Ramos (cell line): ENCODE measurements around the gene BMP8B.

Experiments
- in situ Hi-C: fragments of 300-500 bp; cut with MboI; formaldehyde crosslinking; loops from one replicate; pipeline ENCODE4 v1.14.3; 2022; ENCODE audit warnings: low sequenced_read_pairs; ENCODE audit not compliant: unreplicated experiment

The BMP8B gene

DNA sequence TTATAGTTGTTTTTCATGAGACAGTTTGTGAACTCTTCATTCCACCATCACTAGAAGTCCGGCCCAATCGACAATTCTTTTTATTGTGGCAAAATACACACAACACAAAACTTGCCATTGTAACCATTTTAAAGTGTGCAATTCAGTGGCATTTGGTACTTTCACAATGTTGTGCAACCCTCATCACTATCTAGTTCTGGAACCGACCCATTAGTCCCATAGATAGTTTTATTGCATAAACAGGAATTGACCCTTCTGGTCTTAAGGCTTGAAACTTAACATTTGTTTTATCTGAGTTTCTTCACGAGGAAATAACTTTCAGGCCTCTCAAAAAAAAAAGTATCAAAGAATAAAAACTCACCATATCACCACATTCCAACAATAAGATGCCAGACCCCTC is 58.8 kb downstream of the BMP8B start:
- in situ Hi-C loops = no loop called here

DNA sequence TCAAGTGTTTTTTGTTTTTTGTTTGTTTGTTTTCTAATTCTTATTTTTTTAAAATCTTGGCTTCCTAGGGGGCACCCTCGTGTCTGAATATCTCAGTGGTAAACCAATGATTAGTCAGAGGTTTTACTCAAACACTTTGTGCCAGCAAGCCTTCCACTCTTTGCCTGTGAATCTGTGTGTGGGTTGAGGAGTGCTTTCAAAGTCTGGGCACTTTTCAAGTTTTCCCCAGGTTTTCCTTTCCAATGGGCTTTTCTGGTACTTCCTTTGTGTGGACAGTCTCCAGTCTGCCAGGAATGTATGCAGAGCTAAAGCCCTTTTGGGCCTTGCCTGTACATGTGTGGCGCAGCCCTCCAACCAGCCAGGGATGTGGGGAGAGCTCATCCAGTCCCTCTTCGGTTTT is 59.6 kb downstream of the BMP8B start:
- in situ Hi-C loops = no loop called here

DNA sequence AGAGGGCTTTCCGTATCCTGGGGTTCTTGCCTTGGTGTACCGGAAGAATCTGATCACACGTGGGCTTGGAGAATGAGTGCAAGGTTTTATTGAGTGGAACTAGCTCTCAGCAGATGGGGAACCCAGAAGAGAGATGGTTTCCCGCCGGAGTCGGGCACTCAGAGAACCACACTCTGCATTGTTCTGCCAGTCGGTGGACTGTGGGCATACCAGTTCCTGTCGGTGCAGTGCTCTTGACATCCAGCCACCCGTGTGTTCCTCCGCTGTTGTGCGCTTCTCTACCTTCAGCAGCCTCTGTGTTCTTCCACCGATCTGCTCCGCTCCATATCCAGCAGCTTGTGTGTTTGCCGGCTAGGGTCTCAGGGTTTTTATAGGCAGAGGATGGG is 60.7 kb downstream of the BMP8B start:
- in situ Hi-C loops = no loop called here

DNA sequence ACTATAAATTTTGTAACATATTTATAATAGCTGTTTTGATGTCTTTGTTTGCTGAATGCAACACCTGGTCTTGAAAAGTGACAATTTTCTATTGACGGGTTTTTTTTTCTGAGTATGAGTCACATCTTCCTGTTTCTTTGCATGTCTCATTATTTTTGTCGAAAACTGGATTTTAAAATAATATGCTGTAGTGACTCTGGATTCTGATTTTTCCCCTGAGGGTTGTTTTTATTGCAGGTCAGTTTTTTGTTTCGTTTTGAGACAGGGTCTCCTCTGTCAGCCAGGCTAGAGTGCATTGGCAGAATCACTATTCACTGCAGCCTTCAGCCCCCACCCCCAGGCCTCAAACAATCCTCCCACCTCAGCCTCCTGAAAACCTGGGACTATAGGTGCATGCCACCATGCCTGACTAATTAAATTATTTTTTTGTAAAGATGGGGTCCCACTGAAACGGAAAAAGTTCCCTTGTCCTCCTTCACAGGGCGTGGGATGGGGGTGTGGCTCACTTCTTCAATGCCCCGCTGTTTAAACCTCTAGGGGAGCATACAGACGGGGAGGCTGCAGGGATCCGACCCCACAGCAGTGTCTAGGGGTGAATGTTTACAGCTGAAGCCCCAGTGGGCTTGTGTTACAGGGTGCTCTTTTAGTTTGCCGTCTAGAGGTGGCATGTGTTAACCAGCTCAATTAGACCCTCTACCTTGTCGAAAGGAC is 61.3 kb downstream of the BMP8B start:
- in situ Hi-C loops = no loop called here

DNA sequence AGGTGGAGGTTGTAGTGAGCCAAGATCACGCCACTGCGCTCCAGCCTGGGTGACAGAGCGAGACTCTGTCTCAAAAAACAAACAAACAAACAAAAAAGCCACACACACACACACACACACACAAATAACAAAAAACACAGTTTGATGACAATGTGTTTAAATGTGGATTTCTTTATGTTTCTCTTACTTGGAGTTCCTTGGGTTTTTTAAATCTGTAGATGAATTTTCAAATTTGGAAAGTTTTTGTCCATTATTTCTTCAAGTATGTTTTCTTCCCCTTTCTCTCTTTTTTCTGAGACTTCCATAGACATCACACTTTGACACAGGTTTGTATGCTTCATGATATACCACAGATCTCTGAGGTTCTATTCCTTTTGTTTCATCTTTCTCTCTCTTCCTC is 62.1 kb downstream of the BMP8B start:
- in situ Hi-C loops = no loop called here

DNA sequence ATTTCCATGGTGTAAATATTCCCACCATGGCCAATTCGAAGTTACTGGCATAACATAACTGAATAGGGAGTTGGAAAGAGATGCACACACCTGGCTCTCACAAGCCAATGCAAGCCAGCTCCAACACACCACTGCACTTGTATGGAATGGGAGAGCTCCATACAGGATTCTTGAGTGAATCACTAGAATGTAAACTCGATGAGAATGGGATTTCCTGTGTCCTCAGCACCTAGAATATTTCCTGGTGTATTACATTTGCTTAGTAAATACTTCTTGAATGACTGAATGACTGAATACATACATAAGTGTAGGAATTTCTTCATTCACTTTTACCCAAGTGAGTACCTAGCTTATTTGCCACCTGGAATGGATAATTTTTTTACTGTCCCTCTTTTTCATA is 66.2 kb downstream of the BMP8B start:
- in situ Hi-C loops = no loop called here

DNA sequence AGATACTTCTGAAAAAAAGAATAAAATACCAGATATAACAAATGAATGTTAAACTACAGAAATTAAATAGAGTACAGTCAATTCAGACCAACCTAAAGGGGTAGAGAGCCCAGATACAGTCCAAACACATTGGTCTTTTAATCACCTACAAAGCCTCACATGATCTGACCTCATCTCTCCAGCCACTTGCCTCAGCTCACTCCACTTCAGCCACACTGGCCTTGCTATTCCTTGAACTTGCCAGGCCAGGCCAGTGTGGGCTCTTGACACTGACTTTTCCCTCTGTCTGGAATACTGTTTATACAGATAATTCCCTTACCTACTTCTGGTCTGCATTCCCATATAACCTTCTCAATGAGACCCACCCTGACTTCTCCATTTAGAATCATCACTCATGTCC is 67.0 kb downstream of the BMP8B start:
- in situ Hi-C loops = no loop called here

DNA sequence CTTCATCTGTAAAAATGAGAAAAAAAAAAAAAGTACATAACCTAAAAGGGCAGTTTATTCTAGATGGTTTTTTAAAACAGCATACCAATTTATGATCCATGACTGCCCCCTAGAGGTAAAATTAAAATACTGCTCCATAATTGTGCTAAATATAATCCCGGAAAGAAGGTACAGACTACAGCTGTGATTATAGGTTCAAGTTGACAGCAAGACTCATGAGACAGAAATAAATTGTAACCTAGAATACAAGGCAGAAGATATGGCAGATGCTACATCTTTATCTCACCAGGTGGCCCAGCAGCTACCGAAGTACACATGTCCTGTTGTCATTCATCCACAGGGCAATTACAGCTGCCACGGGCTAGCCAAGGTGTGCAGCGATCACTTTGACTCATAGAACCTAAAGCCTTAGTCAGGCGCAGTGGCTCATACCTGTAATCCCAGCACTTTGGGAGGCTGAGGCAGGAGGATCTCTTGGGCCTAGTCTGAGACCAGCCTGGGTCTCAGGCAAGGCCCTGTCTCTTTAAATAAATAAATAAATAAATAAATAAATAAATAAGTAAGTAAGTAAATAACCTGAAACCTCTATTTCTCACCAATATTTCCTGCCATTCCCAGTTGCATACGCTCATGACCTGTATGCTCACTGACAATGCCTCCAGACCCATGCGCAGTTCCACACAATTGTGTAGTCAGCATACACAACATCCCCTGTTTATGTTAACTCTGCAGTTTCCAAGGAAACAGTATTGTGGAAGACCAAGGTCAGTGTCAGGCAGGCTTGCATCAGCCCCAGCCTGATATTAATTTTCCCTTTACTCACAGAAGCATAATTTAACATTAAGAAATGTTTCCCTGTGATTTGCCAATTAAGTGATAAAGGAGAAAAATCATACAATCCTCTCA is 68.3 kb downstream of the BMP8B start:
- in situ Hi-C loops = no loop called here

DNA sequence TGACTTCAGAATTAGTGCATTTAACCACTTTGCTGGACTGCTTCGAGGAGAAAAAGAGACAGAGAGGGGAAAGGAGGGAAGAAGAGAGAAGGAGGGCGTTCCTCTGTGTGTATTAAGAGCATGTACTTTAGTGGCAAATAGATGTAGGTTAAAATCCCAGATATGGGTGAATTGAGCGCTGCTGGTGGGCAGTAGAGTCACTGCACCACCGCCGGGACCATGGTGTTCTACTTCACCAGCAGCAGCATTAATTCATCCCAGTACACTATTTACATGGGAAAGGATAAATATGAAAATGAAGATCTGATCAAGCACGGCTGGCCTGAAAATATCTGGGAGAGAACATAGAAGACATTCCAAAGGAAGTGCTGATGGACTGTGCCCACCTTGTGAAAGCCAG is 70.9 kb downstream of the BMP8B start:
- in situ Hi-C loops = no loop called here

DNA sequence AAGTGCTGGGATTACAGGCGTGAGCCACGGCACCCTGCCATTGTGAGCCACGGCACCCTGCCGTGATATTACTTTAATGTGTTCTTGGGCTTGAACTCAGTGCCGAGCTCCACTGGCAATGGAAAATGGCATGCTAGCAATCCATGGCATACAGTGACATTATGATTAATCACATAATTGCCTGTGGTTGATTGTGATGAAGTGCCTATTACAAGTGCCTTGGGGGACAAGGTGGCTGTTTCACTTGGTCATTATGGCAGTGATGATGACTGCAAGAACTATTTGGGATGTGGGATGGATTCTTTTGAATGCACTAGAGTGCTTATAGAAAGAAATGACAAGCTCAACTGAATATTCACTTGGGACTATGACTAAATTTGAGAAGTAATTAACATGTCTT is 75.1 kb downstream of the BMP8B start:
- in situ Hi-C loops = no loop called here

DNA sequence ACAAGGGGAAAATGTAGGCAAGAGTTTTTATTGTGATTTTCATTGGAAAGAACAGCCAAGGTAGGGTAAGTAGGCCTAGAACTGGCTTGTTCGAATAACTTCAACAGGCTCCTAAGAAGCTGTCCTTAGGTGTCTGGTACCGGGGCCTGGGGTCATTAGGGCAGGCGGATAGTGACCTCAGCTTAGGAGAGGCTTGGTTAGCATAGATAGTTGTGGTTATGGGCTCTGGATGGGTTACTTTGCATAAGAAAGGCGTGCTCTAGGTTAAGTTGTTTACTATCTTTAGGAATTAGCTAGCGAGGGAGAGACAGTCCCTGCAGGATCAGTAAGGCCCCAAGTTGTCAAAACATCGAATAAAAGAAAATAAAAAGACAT is 76.7 kb downstream of the BMP8B start:
- in situ Hi-C loops = no loop called here

DNA sequence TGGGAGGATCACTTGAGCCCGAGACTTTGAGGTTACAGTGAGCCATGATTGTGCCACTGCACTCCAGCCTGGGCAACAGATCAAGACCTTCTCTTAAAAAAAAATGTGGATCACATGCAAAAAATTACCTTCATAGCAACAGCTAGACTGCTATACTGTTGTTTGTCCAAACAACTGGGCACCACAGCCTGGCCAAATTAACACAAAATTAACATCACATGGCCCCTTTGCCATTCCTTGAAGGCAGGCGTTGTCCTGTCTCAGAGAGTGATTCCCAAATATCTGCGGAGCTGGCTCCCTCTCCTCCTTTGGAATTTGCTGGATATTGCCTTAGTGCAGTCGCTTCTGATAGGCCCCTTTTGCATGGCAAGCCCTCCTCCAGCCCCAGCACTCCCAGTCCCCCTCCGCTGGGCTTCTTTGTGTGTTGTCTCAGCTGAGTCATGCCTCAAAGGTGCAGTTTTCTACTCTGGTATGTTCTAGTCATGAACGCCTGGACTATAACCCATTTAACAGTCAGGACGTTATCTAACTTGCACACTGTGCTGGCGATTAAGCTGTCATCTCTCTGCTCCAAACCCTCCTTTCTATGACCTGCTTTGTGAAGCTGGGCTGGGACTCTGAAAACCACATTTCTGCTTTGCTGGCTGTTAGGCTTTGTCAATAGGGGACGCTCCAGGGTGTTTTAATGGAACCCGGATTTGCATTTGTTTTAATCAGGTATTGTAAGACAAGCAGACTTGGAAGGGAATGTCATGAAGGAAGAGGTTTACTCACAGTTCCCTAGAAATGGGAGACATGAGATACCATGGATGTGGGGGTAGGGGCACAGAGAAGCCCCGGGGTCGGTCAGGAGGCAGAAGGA is 77.3 kb downstream of the BMP8B start:
- in situ Hi-C loops = no loop called here

DNA sequence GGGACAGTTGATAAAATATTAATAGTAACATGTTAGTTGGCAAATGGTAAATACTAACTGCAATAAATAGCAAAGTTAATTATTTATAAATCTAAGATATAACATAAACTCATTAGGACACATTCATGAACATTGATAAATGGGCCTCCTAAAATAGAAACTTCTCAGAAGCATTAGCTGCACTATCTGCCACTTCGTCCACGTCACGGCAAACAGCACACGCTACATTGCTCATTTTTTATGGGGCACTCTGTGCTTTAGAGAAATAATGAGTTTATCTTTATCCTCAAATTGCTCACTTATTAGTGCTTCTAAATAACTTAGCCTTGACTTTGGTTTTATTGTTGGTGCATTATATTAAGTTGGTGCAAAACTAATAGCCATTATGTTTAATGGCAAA is 81.2 kb downstream of the BMP8B start:
- in situ Hi-C loops = no loop called here
